Measurements from ENCODE around the gene TIGD6. TPM values are rescaled to one million over a fixed set of nuclear protein-coding genes. Genes with fewer than 3 reads are reported as not detected.

TIGD6 gene
- total RNA-seq, 1 donor from 2014 or later: 5.8 TPM

DNA sequence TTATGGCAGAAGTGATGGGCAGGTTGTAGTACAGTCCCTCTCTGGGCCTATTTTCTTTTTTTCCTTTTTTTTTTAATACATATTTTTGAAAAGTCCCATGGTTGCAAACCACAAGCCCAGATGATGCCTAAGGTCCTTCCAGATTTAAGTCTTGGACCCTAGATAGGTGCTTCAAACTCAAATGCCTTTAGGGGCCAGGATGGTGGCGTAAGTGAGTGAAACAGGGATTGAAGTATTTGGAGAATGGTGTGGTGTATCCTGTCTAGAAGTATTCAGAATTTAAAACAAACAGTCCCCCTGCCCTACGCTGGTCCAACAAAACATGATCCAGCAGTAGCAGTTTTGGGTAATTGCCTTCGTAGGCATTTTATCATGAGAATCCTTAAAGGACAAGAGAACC lies 2.2 kb downstream of the TIGD6 start:
- Histone ChIP-seq H3K27me3 (ENCODE audit: control insufficient read depth, insufficient read depth, low read length) (no peaks in the 10 kb centered on the region), H3K4me3 (ENCODE audit: low read depth, low read length) (no peak overlapping the region), H3K36me3 (ENCODE audit: control insufficient read depth, insufficient read depth, low read length) (peaks cover 4% of the 10 kb centered on the region)
- DNase-seq (ENCODE audit: low read depth) (no peak), FAIRE-seq (no peak)
- TF ChIP-seq, protein P1, sequence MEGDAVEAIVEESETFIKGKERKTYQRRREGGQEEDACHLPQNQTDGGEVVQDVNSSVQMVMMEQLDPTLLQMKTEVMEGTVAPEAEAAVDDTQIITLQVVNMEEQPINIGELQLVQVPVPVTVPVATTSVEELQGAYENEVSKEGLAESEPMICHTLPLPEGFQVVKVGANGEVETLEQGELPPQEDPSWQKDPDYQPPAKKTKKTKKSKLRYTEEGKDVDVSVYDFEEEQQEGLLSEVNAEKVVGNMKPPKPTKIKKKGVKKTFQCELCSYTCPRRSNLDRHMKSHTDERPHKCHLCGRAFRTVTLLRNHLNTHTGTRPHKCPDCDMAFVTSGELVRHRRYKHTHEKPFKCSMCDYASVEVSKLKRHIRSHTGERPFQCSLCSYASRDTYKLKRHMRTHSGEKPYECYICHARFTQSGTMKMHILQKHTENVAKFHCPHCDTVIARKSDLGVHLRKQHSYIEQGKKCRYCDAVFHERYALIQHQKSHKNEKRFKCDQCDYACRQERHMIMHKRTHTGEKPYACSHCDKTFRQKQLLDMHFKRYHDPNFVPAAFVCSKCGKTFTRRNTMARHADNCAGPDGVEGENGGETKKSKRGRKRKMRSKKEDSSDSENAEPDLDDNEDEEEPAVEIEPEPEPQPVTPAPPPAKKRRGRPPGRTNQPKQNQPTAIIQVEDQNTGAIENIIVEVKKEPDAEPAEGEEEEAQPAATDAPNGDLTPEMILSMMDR (IDR thresholded peaks at IDR 0.05; ENCODE audit: insufficient read depth, low read length, severe bottlenecking): no peak

DNA sequence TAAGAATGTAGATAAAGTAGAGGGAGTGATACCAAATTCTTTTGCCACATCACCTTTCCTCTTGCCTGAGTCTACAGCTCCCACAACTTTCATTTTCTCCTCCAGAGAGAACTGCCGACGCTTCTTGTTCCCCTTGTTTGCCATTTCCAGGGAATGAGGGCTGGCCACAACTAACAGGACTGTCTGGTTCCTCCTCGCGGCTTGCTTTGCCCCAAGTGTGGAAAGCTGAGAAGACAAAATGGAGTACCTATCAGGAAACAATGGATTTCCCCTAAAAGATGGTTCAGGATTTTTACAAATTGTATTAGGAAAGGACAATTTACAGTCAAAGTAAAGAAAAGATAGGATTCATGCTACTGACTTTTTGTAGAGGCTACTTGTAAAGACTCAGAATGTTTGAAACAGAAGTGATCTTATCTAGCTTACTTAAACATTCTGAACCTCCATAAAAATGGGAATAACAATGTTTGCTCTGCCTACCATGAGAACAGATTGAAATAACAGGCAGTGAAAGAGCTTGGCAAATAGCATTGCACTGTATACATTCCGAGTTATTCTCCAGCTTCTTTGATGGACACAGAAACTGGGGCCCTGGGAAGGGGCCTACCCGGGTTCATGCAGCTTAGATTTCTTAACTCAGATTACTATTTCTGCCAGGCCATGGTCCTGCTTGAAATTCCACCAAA lies 4.1 kb downstream of the TIGD6 start:
- peaks cover 4% of the 10 kb centered on the region for H3K36me3 ChIP-seq (ENCODE audit: control insufficient read depth, insufficient read depth, low read length)
- FAIRE-seq (no peak), DNase-seq (ENCODE audit: low read depth) (no peak)
- no peaks in the 10 kb centered on the region for H3K27me3 ChIP-seq (ENCODE audit: control insufficient read depth, insufficient read depth, low read length)
- H3K4me3 ChIP-seq (ENCODE audit: low read depth, low read length): no peak overlapping the region
- TF ChIP-seq, protein P1 (IDR thresholded peaks at IDR 0.05; ENCODE audit: insufficient read depth, low read length, severe bottlenecking): no peak

DNA sequence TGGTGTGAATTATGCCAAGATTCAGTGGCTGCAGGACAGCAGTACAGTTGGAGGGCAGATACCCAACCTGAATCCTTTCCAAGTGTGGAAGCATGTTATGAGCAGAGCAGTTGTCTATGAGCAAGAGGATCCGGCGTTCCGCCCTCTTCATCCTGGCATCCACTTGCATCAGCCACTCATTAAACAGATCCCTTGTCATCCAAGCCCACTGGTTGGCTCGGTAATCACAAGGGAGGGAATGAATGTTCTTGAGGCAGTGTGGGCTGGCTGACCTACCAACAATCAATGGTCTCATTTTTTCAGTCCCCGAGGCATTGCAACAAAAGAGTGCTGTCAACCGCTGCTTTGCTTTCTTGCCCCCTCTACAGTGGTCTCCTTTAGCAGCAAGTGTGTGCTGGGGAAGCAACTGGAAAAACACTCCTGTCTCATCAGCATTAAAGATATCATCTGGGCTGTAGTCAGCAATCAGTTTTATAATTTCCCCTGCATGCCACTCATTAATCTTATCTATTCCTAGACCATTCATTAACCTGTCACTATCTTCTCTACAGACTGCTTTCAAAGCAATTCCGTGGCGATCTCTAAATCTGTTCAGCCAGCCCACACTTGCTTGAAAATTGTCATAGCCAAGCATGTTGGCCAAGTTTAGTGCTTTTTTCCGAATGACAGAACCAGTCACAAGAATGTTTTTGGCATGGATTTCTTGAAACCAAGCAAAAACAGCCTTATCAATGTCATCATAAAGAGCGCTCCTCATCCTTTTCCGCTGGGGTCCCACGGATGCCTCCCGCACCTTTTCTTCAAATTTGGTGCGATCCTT lies 4.9 kb downstream of the TIGD6 start:
- no peak for FAIRE-seq
- no peak overlapping the region for H3K4me3 ChIP-seq (ENCODE audit: low read depth, low read length)
- TF ChIP-seq, protein P1 (IDR thresholded peaks at IDR 0.05; ENCODE audit: insufficient read depth, low read length, severe bottlenecking): no peak
- H3K27me3 ChIP-seq (ENCODE audit: control insufficient read depth, insufficient read depth, low read length): no peaks in the 10 kb centered on the region
- H3K36me3 ChIP-seq (ENCODE audit: control insufficient read depth, insufficient read depth, low read length): peaks cover 4% of the 10 kb centered on the region
- no peak for DNase-seq (ENCODE audit: low read depth)

DNA sequence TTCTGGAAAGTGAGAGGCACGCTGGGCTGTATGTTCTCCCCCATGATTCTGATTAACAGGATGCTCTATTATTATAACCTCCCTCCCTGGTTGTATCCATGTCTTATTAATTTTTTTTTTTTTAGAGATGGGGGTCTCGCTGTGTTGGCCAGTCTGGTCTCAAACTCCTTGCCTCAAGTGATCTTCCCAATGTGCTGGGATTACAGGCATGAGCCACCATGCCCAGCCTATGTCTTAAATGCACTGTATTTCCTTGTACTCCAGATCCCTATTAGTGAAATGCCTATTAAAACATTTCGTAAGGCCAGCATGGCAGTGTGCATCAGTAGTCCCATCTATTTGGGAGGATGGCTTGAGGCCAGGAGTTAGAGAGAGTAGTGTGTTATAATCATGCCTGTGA lies 7.0 kb downstream of the TIGD6 start:
- Histone ChIP-seq H3K36me3 (ENCODE audit: control insufficient read depth, insufficient read depth, low read length) (peaks cover 4% of the 10 kb centered on the region), H3K27me3 (ENCODE audit: control insufficient read depth, insufficient read depth, low read length) (no peaks in the 10 kb centered on the region), H3K4me3 (ENCODE audit: low read depth, low read length) (no peak overlapping the region)
- DNase-seq (ENCODE audit: low read depth) (no peak), FAIRE-seq (no peak)
- TF ChIP-seq, protein P1 (IDR thresholded peaks at IDR 0.05; ENCODE audit: insufficient read depth, low read length, severe bottlenecking): no peak

DNA sequence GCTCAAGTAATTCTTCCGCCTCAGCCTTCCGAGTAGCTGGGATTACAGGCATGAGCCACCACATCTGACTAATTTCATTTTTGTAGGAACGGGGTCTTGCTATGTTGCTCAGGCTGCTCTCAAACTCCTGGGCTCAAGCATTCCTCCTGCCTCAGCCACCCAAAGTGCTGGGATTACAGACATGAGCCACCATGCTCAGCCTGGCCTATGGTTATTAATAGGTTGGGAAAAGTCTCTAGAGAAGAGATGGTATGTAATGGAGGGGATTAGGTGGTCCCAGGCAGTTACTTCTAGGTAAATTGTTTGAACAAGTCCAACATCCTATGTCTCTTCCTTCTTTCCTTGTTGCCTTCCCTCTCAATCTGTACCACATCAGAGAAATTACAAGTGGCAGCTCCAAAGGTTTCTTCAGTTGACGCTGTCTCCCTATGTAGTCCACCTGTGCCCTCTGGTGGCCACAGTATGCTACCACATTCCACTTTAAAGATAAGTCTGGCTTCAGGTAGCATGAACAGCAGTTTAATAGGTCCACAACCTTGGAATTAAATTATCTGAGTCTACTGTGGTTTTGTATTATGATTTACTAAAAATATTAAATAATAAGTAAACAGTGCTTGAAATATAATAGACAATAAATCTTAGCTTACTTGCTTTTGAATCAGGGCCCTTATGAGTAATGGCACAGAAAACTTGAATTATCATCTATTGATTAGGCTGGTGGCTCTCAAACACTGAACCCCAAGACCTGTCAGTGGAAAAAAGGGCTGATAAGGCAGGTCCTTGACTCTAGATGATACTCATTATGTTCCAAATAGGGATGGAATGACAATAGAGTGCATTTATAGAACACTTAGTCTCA lies 9.7 kb downstream of the TIGD6 start:
- no peak overlapping the region for H3K4me3 ChIP-seq (ENCODE audit: low read depth, low read length)
- peaks cover 4% of the 10 kb centered on the region for H3K36me3 ChIP-seq (ENCODE audit: control insufficient read depth, insufficient read depth, low read length)
- FAIRE-seq (no peak), DNase-seq (ENCODE audit: low read depth) (peak; percentile 71)
- H3K27me3 ChIP-seq (ENCODE audit: control insufficient read depth, insufficient read depth, low read length): no peaks in the 10 kb centered on the region
- TF ChIP-seq, protein P1 (IDR thresholded peaks at IDR 0.05; ENCODE audit: insufficient read depth, low read length, severe bottlenecking): peak; percentile 80

All from bronchial epithelial cell (primary cell).